Measurements from ENCODE around the gene CCDC6.
"Not testable (repeated sequence)": the region's sequence is repeated elsewhere in the genome, so short reads cannot be mapped to it uniquely, and the experiment has no call there.

Gene CCDC6

DNA sequence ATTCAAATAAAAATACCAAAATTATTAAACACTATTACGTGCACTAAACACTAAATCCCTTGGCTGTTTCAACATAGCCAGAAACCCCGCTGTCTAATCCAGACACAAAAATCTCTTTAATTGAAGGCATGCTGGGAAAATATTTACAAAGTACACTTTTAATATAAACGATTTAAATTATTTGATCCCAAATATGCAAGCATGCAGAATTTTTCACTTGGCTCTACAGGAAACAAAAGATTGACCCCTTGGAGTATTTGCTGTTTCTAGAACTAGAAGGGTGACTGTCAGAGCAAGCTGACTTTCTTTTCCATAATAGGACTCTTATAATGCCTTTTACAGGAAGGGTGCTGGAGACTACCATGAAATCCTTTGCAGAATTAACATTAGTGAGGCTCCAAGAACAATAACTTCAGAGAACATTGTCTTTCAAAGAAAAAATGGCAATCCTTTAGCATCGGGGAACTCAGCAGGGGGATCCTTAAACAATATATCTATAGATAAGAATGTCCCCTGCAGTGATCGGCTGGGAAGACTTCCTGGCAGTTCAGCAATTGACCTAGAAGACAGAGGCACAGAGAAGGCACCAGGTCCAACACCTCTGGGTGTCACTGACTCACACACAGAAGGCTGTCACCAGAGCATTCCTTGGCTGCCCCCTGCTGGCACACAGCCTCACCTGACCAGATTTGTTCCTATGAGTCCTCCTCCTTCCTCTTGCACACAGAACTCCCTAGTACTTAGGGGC is 97.3 kb downstream of the CCDC6 start:
- peak; percentile 65 for DNase-seq (ENCODE audit: low spot score)

DNA sequence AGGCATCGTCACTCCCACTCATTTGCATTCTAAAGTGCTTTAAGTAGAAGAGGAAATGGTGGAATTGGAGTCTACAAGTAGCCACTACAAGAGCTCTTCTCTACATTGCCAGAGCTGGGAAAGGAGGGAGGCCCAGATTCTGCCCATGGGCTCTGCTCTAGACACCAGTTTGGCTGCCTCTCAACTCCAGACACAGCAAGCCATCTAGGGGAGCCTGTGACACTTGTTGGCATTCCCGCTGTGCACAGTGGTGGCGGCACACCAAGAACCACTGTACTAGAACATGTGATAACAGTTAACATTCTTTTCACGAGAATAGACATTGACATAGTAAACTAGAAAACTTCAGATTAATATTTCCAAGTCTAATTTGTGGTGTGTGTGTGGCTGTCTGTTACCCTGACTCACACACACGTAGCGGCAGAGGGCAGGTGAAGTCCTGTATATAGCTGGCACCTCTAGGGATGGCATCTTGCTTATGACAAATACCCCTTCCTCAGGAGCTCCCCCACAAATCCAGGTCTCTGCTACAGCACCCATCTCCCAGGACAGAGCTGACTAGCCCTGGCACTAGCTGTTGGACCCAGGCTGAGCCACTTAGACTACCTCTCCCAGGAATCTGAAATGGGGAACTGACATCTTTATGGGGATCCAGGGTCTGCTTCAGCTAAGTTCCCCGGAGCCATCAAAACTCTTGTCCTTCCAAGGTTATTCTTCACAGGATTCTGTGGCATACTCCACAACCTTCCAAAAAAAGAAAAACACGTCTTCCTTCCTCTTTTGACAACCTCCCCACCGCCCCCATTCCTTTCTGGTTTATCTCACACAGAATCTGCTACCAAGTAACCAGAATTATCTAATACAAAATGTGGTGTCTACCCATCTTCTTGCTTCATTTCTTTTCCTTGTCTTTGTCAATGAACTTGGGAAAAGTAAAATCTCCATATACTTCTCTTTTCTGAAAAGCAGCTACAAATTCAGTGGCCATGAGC is 98.4 kb downstream of the CCDC6 start:
- DNase-seq (ENCODE audit: low spot score), result no peak

DNA sequence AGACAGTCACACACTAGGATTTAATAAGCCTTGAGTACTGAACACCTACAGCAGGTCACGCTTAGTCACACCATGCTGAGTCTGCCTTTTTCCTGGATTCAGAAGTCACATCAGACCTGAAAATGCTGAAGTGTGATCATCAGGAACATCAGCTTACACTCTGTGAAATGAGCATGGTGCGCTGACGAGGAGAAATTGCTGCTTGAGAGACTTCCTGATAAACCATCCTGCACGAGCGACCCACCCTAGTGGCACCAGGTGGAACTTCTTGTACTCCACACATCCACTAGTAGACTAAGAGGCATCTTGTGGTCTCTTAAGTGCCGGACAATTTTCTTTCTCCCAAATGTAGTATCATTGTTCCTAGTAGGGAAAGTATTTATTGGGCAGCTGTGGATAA is 101.3 kb downstream of the CCDC6 start:
- peak; percentile 5 for DNase-seq (ENCODE audit: low spot score)

DNA sequence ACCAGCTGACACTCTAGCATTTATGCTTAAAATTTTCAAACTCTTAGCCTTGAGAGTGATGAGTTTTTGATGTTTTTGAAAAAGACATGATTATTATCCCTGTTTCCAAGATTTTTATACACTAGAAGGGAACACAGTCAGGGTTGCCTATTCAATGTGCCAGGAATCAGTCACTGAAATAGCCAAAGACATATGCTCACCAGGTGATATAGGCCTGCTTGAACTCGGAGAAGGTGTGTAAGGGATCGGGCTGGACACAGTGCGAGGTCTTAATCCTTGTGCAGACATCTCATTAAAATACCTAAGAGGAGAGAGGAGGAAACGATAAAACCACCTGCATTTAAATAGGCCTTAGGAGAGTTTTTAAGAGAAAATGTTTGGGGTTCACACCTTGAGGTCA is 102.1 kb downstream of the CCDC6 start:
- DNase-seq (ENCODE audit: low spot score), result no peak

DNA sequence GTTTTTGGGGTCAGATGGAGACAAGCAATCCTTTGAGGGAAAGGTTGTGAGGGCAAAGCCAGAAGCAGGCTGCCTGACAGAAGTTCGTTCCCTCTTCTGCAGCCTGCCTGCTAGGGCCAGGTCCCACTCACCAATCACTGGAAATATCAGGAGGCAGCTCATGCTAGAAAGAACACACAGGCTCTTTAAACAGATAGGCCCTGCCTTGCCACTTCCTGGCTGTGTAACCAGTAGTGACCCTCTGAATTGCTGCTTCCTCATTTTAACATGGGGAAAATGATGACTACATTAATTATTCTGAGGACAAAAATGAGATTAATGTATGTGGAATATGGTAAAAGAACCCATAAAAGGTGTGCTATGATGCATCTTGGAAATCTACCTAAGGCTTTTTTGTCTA is 102.6 kb downstream of the CCDC6 start:
- DNase-seq (ENCODE audit: low spot score), result no peak

DNA sequence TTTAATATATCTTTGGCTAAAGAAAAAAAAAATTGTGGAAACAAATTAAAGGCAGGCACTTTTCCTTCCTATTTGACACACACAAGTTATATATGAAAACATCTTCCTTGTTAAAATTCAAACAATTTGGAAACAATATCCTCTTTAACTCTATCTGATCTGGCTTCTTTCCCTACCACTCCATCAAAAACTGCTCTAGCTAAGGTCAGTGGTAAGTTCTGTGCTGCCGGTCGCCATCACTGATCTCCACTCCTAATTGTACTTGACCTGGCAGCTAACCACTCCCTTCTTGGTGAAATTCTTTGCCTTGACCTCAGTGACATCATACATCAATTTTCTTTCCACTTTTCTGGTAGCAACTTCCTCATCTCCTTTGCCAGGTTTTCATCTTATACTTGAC is 105.2 kb downstream of the CCDC6 start:
- DNase-seq (ENCODE audit: low spot score), result no peak

DNA sequence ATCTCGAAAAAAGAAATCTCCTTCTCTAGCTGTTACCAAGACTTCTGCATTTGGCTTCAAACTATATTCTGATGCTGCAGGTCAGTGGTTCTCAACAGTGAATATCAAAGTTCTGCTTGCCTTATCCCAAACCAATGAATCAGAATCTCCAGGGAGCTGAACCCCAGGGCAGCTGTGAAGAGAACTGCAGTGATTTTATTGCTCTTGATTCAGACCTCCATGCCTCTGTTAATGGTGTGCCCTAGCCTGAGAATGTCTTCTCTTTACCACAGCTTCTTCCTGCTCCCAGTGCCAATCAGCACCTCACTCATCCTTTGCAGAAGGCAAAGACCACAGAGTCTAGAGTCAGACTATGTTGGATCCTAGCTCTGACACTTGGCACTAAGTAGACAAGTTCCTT is 106.9 kb downstream of the CCDC6 start:
- DNase-seq (ENCODE audit: low spot score), result no peak

DNA sequence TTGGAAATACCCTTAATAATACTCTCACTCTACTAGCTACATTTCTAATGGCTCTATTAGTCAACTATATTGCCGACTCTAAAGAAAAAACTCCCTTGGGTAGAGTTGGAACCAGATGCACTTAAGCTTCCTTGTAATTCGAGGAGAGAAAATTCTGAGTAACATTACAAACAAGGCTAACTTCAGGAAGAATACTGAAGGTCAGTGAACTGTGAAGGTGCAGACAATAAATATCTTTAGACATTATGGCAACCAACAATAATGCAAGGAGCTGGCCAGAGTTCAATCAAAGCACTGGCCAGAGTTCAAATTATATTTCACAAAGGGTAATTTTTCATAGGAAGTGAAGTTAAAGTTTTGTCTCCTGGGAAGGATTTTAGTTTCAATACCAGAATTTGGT is 112.4 kb downstream of the CCDC6 start:
- DNase-seq (ENCODE audit: low spot score), result no peak

DNA sequence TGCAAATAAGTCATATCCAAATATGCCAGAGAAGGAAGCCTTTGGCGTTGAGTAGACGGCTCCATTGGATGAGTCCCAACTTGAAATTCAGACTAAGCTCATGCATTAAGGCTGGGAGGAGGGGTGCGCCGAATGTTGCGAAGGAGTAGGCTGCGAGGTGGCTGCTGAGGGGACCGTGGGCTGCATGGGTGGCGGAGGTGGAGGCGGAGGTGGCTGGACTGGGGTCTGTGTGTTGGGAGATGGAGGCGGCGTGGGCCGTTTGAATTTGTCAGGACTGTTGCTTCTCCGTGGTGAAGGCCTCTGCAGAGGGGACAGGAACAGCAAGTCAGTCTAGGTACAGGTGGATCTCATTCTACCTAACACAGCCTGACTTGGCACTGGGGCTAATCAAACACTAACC is 113.5 kb downstream of the CCDC6 start:
- DNase-seq (ENCODE audit: low spot score), result no peak

DNA sequence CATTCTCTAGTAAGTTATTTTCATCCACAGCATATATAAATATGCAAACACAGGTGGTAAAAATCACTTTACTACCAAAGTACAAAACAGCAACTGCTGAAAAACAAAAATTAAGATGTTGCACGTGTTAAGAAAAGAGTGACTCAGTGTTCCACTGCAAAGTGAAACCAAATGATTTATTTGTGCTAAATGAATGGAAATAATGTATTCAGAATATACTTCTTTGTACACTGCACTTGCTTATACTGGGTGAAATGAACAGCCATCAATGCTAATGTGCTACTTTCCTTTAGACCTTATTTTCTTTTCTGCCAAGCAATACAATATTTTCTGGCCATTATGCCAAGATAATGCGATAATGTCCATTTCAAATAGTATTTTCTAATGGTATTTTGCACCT is 114.8 kb downstream of the CCDC6 start:
- DNase-seq (ENCODE audit: low spot score), result no peak

DNA sequence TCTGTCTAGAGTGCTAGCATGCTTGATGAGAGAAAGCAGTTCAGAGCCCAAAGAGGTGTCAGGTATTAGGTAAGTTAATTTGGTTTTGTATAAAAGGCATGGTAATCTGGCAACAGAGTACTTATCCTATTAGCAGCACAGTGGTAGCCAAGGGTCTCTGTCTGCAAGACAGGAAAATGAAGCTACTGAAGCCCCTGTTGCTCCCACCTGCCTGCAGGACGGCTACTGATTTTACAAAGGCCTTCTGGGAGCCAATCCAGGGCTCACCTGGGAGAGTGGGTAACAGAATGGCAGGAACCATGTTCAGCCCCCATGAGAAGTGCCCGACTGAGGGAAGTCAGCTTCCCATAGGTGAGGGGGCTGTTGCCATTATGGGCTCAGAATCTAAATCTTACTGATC is 116.3 kb downstream of the CCDC6 start:
- not testable (repeated sequence) for DNase-seq (ENCODE audit: low spot score)

DNA sequence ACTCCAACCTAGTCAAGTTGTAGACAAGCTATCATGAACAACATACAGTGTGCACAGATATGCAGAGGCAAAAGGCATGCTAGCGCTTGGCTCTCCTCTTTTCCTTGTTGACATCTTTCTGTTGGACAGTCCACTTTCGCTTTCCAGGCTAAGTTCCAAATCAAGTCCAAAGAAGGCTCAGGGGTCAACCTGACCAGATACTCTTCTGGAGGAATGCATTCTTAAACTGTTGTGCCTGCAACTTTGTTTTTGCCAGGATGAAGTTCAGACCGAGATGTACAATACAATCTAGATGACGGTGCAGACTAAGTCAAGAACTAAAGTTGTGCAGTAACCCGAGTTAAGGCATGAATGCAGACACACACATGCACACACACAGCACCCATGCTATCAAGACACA is 117.4 kb downstream of the CCDC6 start:
- DNase-seq (ENCODE audit: low spot score), result not testable (repeated sequence)

DNA sequence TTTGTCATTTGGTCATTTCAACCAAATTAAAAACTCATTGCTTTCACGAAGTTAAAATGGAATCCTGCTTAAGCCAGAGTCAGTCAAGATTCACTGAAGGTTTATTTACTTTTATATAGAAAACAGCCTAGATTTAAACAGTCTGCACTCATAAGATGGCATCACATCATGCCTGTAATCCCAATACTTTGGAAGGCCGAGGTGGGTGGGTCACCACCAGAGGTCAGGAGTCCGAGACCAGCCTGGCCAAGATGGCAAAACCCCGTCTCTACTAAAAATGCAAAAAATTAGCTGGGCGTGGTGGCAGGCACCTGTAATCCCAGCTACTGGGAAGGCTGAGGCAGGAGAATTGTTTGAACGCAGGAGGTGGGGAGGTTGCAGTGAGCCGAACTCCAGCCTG is 119.3 kb downstream of the CCDC6 start:
- DNase-seq (ENCODE audit: low spot score), result not testable (repeated sequence)

DNA sequence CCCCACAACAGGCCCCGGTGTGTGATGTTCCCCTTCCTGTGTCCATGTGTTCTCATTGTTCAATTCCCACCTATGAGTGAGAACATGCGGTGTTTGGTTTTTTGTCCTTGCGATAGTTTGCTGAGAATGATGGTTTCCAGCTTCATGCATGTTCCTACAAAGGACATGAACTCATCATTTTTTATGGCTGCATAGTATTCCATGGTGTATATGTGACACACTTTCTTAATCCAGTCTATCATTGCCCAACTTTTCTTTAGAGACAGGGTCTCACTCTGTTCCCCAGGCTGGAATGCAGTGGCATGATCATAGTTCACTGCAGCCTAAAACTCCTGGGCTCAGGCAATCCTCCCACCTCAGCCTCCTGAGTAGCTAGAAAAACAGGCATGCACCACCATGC is 120.9 kb downstream of the CCDC6 start:
- DNase-seq (ENCODE audit: low spot score), result not testable (repeated sequence)

DNA sequence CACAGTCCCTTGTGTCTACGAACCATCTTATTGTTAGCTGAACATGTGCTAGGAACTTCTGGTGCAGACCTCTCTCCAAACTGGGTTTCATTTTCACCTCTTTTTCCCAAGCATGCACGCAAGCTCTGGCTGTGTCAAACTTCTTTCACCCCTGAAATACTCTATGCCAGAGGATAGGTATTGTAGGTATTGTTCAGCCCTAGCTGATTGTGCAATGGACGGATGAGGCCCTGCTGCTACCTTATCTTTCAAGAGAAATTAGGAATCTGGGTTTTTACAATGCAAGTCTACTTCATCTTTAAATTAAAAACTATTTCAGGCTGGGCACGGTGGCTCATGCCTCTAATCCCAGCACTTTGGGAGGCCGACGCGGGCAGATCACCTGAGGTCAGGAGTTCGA is 124.8 kb downstream of the CCDC6 start:
- no peak for DNase-seq (ENCODE audit: low spot score)

DNA sequence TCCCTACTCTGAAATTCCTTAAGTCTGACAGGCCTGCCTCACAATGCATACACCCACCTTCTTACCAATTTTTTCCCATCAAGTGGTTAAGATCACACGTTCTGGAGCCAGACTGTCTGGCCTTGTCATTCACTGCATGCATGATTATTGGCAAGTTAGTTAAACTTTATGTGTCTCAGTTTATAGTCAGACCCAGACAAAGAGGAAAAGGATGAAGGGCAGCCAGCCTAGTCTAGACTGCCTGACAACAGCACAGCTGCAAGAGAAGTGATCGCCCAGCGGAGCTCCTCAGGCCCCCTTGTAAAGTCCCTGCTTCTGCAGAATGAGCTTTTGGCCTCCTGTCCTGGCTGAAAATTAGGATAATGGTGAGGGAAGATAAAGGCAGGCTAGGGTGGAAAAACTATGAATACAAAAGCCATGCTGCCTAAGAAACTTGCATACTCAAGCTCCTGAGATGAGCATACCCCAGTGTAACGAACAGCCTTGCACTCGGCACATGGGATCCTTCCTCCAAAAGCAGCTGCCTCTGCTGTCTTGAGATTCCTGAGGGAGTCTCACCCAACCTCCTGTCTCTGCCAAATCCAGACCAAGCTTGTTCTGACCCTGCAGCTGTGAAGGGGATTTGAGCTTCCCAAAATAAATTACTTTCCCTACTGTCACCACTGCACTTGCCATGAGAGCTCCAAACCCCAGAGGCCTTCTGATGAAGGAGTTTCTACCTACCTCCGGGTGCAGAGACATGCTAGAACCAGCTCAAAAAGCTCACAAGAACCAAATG is 126.4 kb downstream of the CCDC6 start:
- no peak for DNase-seq (ENCODE audit: low spot score)

DNA sequence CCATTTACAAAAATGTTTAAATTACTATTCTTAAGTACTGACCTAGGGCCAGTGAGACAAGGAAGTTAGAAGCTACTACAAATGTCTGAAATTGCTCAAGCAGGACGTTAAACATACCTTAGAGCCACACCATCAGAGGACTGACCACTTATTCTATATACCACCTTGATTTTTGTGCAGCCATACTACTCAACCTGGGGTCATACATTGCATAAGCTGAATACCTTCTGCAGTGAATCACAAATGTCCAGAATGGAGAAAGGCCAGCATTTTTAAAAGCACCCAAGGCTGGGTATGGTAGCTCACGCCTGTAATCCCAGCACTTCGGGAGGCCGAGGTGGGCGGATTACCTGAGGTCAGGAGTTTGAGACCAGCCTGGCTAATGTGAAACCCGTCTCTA is 131.9 kb downstream of the CCDC6 start:
- DNase-seq (ENCODE audit: low spot score), result no peak

DNA sequence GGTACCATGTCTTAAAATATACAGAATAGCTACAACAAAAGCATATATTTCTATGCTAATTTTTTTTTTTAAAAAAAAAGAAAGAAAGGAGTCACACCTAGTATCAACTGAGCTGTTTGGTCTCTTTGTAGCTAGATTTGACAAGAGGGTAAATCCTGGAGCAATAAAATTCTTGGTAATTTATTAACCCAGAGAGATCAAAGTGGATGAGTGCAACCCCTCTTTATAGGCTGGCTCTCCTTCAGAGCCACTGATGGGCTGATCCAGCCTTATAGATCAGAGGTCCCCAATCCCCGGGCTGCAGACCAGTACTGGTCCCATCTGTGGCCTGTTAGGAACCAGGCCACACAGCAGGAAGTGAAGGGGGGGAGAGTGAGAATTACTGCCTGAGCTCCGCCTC is 133.3 kb downstream of the CCDC6 start:
- DNase-seq (ENCODE audit: low spot score), result no peak

DNA sequence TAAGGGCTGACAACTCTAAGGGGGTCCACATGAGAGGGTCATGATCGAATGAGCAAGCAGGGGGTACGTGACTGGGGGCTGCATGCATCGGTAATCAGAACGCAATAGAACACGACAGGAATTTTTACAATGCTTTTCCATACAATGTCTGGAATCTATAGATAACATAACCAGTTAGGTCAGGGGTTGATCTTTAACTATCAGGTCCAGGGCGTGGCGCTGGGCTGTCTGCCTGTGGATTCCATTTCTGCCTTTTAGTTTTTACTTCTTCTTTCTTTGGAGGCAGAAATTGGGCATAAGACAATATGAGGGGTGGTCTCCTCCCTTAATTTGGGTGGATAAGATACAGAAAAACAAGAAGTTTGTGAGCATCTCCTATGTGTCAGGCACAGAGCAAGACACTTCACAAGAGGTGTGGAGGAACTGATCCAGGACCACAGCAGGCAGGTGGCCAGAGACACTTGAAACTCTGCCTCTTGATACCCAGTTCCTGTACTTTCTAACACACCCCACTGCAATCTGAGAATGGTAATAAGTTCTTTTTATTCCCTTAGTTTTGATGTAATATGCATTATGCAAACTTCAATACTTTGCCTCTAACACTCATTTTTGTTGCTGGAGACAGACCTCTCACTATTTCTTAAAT is 135.1 kb downstream of the CCDC6 start:
- DNase-seq (ENCODE audit: low spot score), result no peak

DNA sequence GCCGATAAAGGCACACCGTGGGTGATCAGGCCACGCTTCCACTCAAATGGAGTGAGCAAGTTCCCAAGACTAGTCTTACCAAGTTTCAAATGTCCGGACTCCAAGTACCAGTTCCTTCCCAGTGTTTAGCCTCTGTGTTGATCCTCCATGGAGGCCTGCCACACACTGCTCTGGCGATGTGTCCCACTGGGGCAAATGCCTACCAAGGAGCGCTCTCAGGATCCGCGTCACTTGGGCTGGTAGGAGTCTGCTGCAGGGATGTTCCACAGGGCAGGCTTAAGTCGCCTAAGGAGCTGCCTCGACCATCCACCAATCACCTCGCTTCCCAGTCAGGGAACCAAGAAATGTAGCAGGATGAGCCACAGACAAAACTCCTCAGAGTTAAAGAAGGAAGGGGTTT is 135.7 kb downstream of the CCDC6 start:
- DNase-seq (ENCODE audit: low spot score), result no peak

DNA sequence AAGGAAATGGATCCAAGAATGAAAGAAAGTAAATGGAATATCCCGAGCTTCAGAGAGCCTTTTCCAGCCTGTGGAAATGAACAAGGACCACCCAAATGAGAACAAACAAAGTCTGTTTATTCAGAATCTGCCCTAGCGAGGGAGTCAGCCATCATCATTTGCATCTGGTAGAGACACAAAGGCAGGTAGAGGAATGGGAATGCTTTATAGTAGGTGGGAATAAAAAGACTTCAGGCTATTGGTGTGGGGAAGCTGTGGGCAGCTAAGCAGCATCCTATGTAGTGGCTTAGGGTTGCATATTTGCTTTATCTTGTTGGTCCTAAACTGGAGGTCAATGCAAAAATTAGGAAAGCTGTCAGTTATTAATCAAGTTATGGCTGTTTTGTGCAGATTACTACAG is 143.9 kb downstream of the CCDC6 start:
- DNase-seq (ENCODE audit: low spot score), result no peak

DNA sequence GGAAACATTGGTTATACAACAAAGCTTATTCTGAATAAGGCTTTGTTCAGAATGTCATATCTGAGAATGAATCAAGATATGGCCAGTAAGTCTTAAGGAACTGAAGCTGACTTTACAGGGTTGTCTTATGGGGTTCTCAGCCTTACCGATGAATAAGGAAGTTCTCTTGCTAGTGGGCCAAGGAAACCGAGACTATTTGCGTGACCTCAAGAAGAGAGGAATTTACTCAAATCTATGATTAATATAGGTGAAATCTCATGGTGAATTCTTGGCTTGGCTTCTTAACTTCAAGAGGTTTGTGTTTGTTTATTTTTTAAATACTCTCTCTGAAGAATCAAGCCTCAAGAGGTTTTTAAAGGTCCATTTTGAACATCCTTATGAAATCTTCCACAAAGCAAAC is 148.4 kb downstream of the CCDC6 start:
- no peak for DNase-seq (ENCODE audit: low spot score)

Data from germinal center (tissue), 1 donor.